H54 (cell line): ENCODE data around the gene CUEDC2.

Source experiments
- DNase-seq: peaks from one replicate; pipeline ENCODE4 v3.0.0; 2011; ENCODE audit warnings: low spot score, mixed read lengths; ENCODE audit not compliant: insufficient read length
- FAIRE-seq: peaks from 3 replicates; lab custom pipeline; 2011; peaks lifted over from hg19 to GRCh38; lab: Jason Lieb, UNC
- POLR2A ChIP-seq: IDR thresholded peaks from 2 replicates; pipeline ENCODE4 v1.6.1; 2011; ENCODE audit warnings: low read depth, mild to moderate bottlenecking, low read length

Gene CUEDC2

DNA sequence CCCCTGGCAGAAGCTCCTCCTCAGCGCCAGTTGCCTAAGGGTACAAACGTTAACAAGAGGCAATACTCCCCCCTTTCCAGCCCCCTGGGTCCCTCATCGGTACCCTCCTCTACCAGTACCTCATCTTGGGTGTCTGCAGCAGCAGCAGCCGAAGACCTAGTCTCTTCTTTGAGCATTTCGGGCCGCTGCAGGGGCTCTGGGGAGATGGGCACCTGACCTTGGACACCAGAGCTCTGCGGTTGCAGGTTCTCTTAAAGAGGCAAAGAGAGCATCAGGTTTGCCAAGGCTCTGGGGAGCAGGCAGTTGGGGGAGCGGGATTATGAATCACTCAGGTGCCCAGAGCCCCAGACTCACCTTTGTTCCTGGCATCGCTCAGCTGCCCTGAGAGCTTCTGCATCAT, 8.2 kb downstream of the CUEDC2 start:
- FAIRE-seq = no peak
- no peak for TF ChIP-seq POLR2A
- no peak for DNase-seq

GRCh38 chr10:102423372-102423968, 8.9 kb downstream of the CUEDC2 start:
- TF ChIP-seq POLR2A = no peak
- FAIRE-seq = no peak
- DNase-seq = no peak

DNA sequence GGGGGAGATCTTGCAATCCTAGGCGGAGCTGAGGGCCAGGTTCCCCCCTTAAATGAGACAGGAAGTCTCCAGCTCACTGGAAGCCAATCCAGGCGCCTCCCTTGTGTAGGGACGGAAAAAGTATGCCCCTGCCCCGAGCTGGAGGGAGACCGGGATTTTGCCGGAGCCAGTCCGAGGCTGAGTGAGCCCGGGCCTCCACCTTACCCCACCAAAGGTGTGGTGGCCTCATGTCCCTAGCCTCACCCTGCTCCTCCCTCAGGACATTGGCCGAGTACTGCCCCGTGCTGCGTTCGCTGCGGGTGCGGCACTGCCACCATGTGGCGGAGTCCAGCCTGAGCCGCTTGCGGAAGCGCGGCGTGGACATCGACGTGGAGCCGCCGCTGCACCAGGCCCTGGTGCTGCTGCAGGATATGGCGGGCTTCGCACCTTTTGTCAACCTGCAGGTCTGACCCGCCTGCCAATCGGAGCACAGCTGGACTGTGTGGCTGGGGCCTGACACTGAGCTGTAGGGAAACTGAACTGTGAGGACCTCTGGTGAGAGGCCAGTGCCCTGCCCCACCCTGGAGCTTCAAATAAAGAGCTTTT, 9.7 kb downstream of the CUEDC2 start:
- DNase-seq = no peak
- FAIRE-seq = no peak
- no peak for TF ChIP-seq POLR2A

DNA sequence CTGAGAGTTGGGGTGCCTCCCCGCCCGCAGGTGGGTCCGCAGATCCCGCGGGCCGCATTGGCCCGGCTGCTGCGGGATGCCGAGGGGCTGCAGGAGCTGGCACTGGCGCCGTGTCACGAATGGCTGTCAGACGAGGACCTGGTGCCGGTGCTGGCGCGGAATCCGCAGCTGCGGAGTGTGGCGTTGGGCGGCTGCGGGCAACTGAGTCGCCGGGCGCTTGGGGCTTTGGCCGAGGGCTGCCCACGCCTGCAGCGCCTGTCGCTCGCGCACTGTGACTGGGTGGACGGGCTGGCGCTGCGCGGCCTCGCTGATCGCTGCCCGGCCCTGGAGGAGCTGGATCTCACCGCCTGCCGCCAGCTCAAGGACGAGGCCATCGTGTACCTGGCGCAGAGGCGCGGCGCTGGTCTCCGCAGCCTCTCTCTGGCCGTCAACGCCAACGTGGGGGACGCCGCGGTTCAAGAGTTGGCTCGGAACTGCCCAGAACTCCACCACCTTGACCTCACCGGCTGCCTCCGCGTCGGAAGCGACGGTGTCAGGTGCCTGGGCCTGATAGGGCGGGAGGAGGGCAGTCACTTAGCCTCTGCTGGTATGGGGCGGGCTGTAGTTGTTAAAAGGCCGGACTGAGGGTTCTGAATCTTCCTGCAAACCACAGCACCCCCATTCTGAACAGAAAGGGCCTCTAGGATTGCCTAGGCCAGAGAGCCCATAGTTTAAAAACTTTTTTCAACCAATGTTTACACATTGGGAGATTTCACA, 10.4 kb downstream of the CUEDC2 start:
- no peak for TF ChIP-seq POLR2A
- DNase-seq (no peak), FAIRE-seq (no peak)

- DNase-seq (no peak), FAIRE-seq (no peak)
- no peak for TF ChIP-seq POLR2A
Observed at GRCh38 chr10:102421507-102421756, 10.9 kb downstream of the CUEDC2 start.

GRCh38 chr10:102420714-102421506, 11.5 kb downstream of the CUEDC2 start, which contains the start of gene FBXL15:
Gene FBXL15 (plus strand): TSS chr10:102420836. CDS start chr10:102421130, 294 bp downstream.
- FAIRE-seq = no peak

DNA sequence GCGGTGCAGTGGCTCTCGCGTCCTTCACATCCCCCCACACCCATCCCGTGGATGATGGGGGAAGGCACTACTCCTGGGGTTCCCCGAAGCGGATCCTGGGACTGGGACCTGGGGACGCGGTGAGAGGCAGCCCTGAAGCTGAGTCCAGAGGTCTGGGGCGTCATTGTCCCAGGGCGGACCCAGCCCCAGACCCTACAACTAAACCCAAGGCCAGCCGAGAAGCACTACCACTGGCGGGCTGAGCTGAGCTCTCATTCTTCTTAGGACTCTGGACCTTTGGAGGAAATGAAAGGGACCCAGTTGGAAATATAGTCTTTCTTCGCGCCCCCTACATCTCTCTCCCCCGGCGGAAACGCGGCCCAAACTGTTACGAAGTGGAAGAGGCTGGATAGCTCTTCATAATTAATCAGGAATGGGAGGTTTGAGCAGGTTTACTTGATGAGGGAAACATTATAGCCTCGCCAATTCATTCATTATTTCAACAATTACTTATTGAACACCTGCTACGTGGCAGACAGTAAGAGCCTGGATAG, 12.1 kb downstream of the CUEDC2 start:
- FAIRE-seq (no peak), DNase-seq (no peak)
- no peak for TF ChIP-seq POLR2A

More at GRCh38 chr10:102420714-102421506, 11.5 kb downstream of the CUEDC2 start, which contains the start of gene FBXL15:
- DNase-seq = peak; percentile 94
- TF ChIP-seq POLR2A = peak; percentile 40

DNA sequence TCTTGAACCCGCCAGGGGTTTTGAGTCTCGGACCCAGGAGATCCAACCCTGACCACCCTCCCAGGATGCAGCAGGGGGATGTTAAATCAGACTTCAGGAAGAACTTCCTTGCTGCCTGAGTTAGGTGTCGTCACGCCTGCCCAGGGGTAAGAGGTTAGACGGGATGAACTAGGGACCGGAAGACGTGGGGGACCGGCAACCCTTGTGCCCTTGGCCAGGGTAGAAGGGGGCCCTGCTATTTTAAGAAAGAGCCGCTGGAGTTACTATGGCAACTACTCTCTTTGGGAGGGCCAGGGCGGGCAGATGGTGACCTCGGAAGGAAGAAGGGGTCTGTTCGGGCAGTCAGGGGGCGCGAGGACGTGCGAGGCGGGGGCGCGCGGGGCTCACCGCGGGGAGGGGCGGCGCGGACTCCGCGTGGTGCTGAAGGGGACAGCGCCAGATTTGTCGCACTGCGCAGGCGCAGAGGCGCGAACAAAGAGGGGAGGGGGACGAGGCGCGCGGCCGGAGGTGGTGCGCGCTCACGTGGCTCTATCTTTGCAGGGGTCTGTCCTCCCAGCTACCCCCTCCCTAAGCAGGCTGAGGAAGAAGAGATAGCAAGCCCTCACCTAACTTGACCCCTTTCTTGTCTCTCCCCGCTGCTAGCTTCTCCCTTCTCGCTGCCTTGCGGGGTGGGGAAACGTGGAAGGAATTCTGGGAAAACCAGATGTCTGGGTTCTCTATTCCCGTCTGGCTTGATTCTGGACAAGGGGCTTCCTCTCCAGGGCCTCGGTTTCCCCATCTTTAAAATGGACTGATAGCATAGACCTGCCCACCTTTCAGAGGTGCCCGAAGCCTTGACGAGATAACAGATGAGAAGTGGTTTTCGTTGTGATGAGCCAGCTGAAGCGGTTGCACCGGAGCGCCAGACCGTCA, 12.8 kb downstream of the CUEDC2 start:
- no peak for TF ChIP-seq POLR2A
- FAIRE-seq = no peak
- DNase-seq = no peak

DNA sequence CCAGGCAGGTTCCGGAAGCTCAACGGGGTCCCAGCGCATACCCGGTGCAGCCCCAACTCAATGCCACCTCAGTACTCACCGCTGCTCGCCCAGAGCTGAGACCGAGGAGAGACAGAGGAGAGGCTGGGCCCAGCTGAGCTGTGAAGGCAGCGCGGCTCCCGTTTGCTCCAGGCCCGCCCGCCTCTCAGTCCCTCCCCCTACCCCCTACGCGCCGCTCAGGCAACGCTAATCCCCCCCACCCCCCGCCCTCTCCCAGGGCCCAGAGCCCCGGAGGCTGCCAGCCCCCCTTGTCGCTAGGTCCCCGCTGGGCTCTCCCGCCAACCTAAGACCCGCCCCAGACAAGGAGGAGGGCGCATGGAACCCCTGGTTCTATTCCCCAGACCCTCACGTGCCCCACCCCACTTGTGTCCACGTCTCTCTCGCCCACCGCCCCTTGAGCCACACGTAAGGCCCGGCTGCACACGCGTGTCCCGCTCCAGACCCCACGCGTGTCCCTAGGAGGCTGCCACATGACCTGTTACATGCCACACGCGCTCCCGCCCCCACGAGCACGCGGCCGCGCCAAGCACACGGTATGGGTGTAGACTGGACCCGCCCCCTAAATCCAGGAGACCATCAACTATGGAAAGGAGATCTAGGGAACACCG, 13.6 kb downstream of the CUEDC2 start, which contains the start of gene PSD:
Gene PSD, minus strand, starts transcription at position 164 of the 647 bp plus-strand sequence. CDS start 1,747 bp downstream, outside the sequence.
- no peak for FAIRE-seq
- DNase-seq = no peak
- TF ChIP-seq POLR2A = no peak

DNA sequence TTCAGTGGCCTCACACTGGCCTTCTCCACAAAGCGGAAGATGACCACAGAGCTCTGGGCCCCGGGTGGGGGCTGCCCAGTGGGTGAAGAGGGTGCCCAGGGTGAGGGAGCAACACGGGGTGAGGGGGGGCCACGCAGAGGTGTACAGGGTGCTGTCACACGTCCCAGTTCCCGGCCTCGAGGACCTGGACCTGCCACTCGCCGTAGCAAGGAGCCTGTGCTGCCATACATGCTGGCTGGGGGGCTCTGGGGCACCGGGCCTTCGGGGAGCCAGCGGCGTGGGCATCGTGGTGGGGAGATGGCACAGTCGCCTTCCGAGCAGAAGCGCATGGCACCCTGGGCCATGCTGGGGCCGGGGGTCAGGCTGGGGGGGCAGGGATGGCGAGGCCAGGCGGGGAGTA, 15.7 kb downstream of the CUEDC2 start:
- DNase-seq = no peak
- FAIRE-seq = no peak
- no peak for TF ChIP-seq POLR2A

- TF ChIP-seq POLR2A = no peak
- FAIRE-seq (no peak), DNase-seq (no peak)
Observed at GRCh38 chr10:102416283-102416682, 16.1 kb downstream of the CUEDC2 start.

GRCh38 chr10:102414749-102415148, 17.6 kb downstream of the CUEDC2 start:
- no peak for FAIRE-seq
- no peak for TF ChIP-seq POLR2A
- DNase-seq = no peak
